Fibroblast of skin of right biceps (primary cell): Measurements from ENCODE around the gene SSH2.
"Not testable (repeated sequence)": the region's sequence is repeated elsewhere in the genome, so short reads cannot be mapped to it uniquely, and the experiment has no call there.

ENCODE experiments used
- DNase-seq: peaks from one replicate; pipeline ENCODE4 v3.0.0-alpha.2; 2013

SSH2 gene

DNA sequence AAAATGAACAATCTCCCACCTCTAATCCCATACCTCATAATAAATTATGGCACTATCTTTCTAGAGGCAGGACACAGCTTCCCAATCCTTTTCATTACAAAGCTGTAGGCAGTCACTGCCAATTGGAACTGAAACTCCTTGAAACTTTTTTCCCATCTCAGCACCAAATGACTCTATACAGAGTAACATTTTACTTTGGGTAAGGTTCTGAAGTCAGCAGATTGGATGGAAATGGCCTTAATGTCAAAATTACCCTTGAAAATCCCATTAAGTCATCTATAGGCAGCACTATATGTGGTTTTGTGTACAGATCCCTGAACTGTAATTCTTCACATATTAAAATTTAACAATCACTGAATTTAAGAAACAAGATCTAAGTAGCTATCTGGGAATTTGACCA, 277.1 kb downstream of the SSH2 start:
- no peak for DNase-seq

DNA sequence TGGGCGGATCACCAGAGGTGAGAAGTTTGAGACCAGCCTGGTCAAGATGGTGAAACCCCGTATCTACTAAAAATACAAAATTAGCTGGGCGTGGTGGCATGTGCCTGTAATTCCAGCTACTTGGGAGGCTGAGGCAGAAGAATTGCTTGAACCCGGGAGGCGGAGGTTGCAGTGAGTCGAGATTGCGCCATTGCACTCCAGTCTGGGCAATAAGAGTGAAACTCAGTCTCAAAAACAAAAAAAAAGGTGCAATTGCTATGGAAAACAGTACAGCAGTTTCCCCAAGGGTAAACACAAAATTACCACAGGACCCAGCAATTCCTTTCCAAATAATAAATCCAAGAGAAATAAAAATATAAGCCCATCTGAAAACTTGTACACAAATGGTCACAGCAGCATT, 278.1 kb downstream of the SSH2 start:
- not testable (repeated sequence) for DNase-seq

- no peak for DNase-seq
These were observed 279.6 kb downstream of the SSH2 start for GRCh38 chr17:29650396-29650795.

DNA sequence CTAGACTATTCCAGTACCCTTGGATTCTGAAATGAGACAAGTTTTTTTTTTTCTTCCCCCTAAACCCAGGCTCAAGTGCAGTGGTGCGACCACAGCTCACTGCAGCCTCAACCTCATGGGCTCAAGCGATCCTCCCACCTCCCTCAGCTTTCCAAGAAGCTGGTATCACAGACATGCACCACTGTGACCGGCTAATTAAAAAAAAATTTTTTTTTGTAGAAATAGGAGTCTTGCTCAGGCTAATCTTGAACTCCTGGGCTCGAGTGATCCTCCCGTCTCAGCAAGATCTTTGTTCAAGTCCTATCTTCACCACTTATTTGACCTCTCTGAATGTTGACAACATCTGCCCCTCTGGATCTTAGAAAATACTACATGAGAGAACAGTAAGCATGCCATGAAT, 280.7 kb downstream of the SSH2 start:
- no peak for DNase-seq

- DNase-seq = peak; percentile 14
These were observed 282.0 kb downstream of the SSH2 start for GRCh38 chr17:29648005-29648404.

GRCh38 chr17:29645515-29646051, 284.4 kb downstream of the SSH2 start:
- peak; percentile 67 for DNase-seq

DNA sequence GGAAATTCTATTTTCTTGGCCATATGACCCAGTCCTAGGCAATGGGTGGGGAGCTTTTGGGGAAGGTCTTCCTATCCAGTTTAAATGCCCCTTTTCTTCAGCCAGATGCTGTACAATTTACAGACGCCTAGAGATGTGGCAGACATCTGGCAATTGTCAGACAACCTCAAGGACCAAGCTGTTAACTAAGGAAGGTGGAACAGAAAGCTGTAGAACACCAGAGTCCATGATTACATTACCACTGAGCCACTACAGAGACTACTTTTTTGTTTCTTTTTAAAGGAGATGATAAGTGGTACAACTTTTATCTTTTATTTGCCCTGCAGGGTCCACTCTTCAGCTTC, 286.2 kb downstream of the SSH2 start:
- DNase-seq = no peak

DNA sequence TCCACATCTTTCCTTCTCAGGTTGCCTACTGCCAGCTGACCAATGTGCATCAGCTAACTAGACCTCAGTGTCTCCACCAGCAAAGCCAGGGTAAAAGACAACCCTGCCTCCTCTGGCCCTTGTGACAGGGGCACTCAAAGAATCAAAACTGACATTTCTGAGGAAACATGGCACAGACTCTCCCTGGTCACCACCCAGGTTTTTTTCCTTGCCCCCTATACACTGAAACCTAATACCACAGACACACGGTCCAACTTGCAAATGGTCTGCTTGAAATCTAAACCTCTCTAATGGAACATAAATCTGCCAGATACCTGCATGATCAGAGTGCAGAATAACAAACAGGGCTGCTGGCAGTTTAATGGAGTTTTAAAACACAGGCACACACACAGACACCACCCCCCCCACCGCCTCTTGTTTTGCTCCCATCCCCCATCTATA, 287.8 kb downstream of the SSH2 start:
- no peak for DNase-seq

DNA sequence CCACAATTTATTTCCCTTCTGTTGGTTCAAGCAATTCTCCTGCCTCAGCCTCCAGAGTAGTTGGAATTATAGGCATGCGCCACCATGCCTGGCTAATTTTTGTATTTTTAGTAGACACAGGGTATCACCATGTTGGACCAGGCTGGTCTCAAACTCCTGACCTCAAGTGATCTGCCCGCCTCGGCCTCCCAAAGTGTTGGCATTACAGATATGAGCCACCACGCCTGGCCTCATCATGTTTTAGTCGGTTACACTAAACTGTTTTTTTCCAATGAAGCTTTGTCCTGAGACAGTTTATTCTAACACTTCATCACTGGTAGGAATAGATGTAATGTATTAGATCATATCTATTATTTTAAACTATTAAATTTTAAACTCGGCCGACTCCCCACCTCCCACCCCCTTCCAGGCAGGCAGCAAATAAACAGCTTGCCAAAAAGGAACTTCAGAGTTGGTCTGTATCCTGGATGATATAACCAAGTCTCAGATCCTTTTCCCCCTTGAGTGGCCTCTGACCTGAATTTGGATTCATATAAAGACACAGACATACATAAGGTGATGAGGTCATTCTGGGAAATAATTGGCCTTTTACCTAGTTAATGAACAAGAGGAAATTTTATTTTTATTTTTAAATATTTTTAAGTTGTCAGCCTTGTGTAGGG, 288.9 kb downstream of the SSH2 start:
- DNase-seq = no peak

DNA sequence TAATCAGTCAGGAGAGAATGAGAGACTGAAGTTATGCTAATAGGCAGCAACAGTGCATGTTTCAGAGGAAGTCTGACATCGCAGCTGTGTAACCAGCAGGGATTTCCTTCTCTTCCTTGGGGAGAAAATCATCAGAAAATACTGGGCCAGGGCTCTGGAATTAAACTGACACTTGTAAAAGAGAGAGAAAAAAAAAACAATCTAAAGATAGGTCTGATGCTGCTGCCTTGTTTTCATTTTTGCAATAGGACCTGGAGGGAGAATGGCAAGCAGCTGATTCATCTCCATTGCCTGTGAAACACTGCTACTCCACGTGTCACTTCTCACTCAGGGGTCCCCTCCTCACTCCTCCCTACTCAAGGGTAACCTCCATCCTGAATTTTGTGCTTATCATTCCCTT, 289.6 kb downstream of the SSH2 start:
- DNase-seq = peak; percentile 62

DNA sequence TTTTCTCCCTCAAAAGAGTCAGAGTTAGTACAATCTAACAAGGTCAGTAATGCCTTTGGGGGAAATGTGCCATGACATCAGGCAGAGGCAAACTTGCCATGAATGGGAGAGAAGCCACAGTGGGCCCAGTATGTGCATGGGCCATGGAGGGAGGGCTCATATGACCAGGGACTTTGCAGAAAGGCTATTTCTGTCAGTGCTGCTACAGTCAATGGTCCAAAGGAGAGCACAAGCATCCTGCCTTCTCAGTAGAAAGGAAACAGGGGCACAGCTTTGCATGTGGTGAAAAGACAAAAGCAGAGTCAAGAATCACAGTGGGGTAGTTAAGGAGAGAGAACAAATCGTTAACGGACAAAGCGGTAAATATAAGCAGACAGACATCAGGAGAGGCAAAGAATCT, 296.1 kb downstream of the SSH2 start:
- no peak for DNase-seq

GRCh38 chr17:29630630-29631193, 299.3 kb downstream of the SSH2 start:
- no peak for DNase-seq

DNA sequence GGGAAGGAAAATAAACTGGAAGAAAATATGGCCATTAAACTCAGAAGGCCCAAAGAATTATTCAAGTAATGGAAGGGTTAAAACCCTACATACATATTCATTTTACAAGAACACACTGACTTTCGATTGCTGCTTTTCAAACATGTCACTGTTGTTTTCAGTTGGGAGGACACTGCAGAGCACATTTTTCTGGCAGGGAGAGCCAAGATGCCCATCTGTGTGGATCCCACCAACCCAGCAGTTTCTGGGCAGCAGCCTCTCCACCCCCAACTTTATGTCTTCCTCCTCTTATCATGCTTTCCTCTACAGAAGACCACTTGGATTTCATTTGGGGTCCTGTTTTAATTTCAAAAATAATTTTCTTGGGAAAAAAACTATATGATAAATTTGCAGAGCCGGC, 300.2 kb downstream of the SSH2 start:
- no peak for DNase-seq

DNA sequence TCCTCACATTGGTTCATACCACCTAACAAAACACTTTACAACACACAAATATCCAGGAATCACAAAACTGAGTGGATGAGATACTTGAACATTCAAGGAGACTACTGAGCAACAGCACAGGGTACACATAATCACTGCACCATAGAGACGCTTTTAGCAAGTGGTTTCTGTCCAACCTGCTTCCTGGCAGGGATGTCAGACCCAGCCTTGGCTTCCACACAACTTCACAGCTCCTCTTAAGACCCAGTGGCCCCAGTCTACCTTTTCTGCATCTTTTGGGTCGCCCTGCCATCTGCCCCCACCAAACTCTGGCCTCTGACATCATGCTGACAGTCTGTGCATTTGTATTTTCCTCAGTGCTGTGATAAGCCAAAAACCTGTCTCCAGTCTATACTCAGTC, 301.4 kb downstream of the SSH2 start:
- no peak for DNase-seq

GRCh38 chr17:29627951-29628350, 302.1 kb downstream of the SSH2 start:
- no peak for DNase-seq

DNA sequence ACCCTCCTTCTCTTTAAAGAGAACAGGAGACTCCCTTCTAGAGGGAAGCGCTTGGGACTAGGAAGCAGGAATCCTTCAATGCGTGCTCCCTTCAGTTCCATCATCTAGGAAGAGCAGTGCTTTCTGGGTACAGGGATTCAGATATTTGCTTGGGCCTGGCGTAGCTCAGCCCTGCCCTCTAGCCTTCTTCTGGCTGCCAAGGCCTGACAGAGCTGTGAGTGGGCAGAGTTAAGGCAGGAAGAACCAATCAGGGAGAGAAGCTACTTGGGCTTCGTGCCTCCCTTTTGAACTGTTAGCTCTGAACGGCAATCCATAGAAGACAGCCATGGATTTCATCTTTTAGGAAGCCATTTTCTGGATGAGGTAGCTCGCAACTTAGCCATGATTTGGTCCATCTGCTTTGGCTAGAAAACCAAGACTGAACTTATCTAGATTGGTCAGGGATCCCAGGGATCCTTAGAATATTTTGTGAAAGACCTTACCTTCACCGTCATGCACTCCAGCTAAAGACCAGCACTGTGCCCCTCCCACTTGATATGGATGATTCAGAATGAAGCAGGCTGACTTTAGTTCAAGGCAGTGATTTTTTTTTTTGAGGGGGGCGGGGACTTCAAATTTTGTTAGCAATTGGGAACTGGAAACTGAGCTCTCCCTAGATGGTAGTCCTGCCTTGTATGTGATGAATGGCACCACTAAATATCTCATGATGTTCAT, 304.8 kb downstream of the SSH2 start:
- peak; percentile 36 for DNase-seq

DNA sequence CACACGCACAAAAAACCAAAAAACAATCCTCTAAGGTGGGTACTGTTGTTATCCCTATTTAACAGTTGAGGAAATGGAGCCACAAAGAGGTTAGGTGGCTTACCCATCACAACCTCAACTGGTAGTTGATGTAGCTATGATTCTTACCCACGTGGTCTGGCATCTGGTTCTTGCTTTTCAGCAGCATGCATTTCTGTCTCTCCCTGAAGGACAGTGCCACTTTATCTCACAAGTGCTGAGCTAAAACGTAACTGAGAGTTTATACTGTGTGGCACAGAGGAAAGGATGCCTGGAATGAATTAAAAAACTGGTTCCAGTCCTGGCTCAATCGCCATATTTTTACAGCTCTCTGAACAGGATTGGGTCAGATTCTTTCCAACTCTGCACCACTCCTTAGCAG, 305.4 kb downstream of the SSH2 start:
- no peak for DNase-seq

- no peak for DNase-seq
These were observed 306.8 kb downstream of the SSH2 start for GRCh38 chr17:29623283-29623647.

GRCh38 chr17:29622337-29623282, 307.4 kb downstream of the SSH2 start, which contains the start of gene CORO6:
CORO6 (minus strand) TSS chr17:29622912; CDS start chr17:29621421, 1,491 bp downstream.
- peak; percentile 53 for DNase-seq

DNA sequence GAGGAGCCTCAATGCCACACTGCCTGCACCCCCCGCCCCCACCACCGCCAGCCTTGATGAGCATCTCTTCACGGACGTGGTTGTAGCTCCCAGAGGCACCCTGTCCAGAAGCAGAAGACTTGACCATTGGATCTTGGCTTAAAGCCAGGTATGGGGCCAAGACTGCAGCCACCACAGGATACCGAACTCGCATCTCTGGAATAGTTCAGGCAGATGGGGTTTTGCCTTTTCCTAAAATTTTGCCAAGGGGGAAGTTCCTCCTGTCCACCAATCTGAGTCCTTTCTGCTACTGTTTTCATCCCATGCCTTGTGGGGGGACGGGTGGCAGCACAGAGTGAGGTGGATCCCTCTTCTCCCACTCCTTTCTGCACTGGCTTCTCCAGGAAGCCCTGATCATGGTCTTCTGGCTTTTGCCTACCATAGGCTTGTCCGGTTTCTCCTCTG, 308.3 kb downstream of the SSH2 start:
- no peak for DNase-seq

DNA sequence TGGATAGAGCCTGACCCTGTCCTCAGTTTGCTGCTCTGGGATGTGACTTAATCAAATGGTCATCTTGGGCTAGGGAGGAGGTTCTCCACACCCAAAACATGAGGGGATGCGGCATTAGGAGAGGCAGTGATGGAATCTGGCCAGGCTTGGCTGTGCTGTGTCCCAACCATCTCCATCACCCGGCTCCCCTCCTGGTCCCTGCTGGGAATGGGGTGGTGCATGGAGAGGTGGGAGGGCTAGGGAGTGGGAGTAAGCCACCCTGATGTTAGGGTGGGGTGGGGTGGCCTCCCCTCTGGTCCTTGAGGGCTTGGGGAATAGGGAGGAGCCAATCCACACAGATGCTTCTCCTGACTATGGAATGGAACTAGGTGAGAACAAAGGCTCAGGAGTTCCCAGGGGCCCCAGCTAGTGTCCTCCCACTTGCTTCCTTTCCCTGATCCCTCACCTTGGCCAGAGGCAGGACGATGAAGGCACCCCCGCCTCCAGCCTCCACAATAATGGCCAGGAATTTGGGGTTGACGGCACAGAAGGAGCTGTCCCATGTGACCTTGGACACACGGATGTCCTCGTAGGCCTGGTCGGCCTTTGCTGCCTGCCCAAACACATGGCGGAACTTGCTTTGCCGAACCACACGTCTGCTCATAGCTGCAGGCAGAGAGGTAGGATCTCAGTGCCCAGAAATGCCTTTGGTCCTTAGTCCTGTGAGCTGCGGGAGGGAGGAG, 309.1 kb downstream of the SSH2 start:
- no peak for DNase-seq

GRCh38 chr17:29620271-29620670, 309.8 kb downstream of the SSH2 start:
- peak; percentile 47 for DNase-seq
